HepG2 (cell line): ENCODE results near the gene LEPROT. TPM values are rescaled to one million over a fixed set of nuclear protein-coding genes. Genes with fewer than 3 reads are reported as not detected.

Experiments
- ADNP ChIP-seq: sonication (generic); formaldehyde crosslinking; IDR thresholded peaks from 2 replicates; pipeline ENCODE4 v1.4.0; 2020; ENCODE audit warnings: missing genetic modification reagents
- ARID4A ChIP-seq: sonication (generic); formaldehyde crosslinking; IDR thresholded peaks from 2 replicates; pipeline ENCODE4 v1.5.0; 2020; ENCODE audit warnings: mild to moderate bottlenecking, missing genetic modification reagents, borderline replicate concordance
- BRCA1 ChIP-seq: sonication (generic); formaldehyde crosslinking; IDR thresholded peaks from 2 replicates; pipeline ENCODE4 v1.4.0; 2020; ENCODE audit warnings: missing genetic modification reagents
- HES4 ChIP-seq: sonication (generic); formaldehyde crosslinking; IDR thresholded peaks from 2 replicates; pipeline ENCODE4 v1.9.0; 2021; ENCODE audit warnings: mild to moderate bottlenecking, missing genetic modification reagents, borderline replicate concordance
- KDM6A ChIP-seq: IDR thresholded peaks from 2 replicates; pipeline ENCODE4 v1.6.1; 2016; ENCODE audit warnings: low read depth
- MEIS1 ChIP-seq: sonication (generic); formaldehyde crosslinking; IDR thresholded peaks from 2 replicates; pipeline ENCODE4 v1.9.0; 2021; ENCODE audit warnings: mild to moderate bottlenecking, missing genetic modification reagents, moderate library complexity, borderline replicate concordance
- MIER3 ChIP-seq: IDR thresholded peaks from 2 replicates; pipeline ENCODE4 v1.6.1; 2016; ENCODE audit warnings: missing compliant biosample characterization, borderline replicate concordance
- NFE2 ChIP-seq: sonication (generic); formaldehyde crosslinking; IDR thresholded peaks from 2 replicates; pipeline ENCODE4 v1.4.0; 2020; ENCODE audit warnings: missing genetic modification reagents
- PREB ChIP-seq: sonication (generic); formaldehyde crosslinking; IDR thresholded peaks from 2 replicates; pipeline ENCODE4 v1.4.0; 2020; ENCODE audit warnings: missing genetic modification reagents
- RBFOX2 ChIP-seq: fragments of 200-400 bp; formaldehyde crosslinking; IDR thresholded peaks from 2 replicates; pipeline ENCODE4 v1.6.1; 2017; ENCODE audit warnings: low read depth, mild to moderate bottlenecking, low read length
- RORA ChIP-seq: sonication (generic); formaldehyde crosslinking; IDR thresholded peaks from 2 replicates; pipeline ENCODE4 v1.5.0; 2020; ENCODE audit warnings: mild to moderate bottlenecking, missing genetic modification reagents, moderate library complexity
- SIX1 ChIP-seq: sonication (generic); formaldehyde crosslinking; IDR thresholded peaks from 2 replicates; pipeline ENCODE4 v1.4.0; 2020; ENCODE audit warnings: missing genetic modification reagents, borderline replicate concordance
- TERF1 ChIP-seq: sonication (generic); formaldehyde crosslinking; IDR thresholded peaks from 2 replicates; pipeline ENCODE4 v1.8.0; 2022; ENCODE audit warnings: mild to moderate bottlenecking, missing genetic modification reagents, moderate library complexity
- THAP8 ChIP-seq: sonication (generic); formaldehyde crosslinking; IDR thresholded peaks from 2 replicates; pipeline ENCODE4 v1.5.1; 2020; ENCODE audit warnings: missing genetic modification reagents, mild to moderate bottlenecking, borderline replicate concordance
- YEATS2 ChIP-seq: sonication (generic); formaldehyde crosslinking; IDR thresholded peaks from 2 replicates; pipeline ENCODE4 v1.4.0; 2020; ENCODE audit warnings: missing genetic modification reagents, borderline replicate concordance
- ZBTB1 ChIP-seq: sonication (generic); formaldehyde crosslinking; IDR thresholded peaks from 2 replicates; pipeline ENCODE4 v1.4.0; 2020; ENCODE audit warnings: missing genetic modification reagents, borderline replicate concordance
- ZFY ChIP-seq: sonication (generic); formaldehyde crosslinking; IDR thresholded peaks from 2 replicates; pipeline ENCODE4 v1.4.0; 2020; ENCODE audit warnings: missing genetic modification reagents
- ZNF33B ChIP-seq: sonication (generic); formaldehyde crosslinking; IDR thresholded peaks from 2 replicates; pipeline ENCODE4 v1.5.1; 2020; ENCODE audit warnings: mild to moderate bottlenecking, missing genetic modification reagents
- ZNF737 ChIP-seq: sonication (generic); formaldehyde crosslinking; IDR thresholded peaks from 2 replicates; pipeline ENCODE4 v1.5.0; 2020; ENCODE audit warnings: missing genetic modification reagents, mild to moderate bottlenecking, borderline replicate concordance
- ZNF879 ChIP-seq: sonication (generic); formaldehyde crosslinking; IDR thresholded peaks from 2 replicates; pipeline ENCODE4 v1.8.1; 2023; ENCODE audit warnings: missing genetic modification reagents
- ZSCAN12 ChIP-seq: sonication (generic); formaldehyde crosslinking; IDR thresholded peaks from 2 replicates; pipeline ENCODE4 v1.9.0; 2021; ENCODE audit warnings: mild to moderate bottlenecking, missing genetic modification reagents
- ZSCAN25 ChIP-seq: sonication (generic); formaldehyde crosslinking; IDR thresholded peaks from 2 replicates; pipeline ENCODE4 v1.8.0; 2022; ENCODE audit warnings: mild to moderate bottlenecking, missing genetic modification reagents
- polyA plus RNA-seq, 8 experiments: library from polyadenylated mRNA; depleted of rRNA in 3 of 8; stranded (reverse) in 7 of 8; unstranded in 1 of 8; fragments of >200 nt; fragmentation: Illumina TruSeq in 4 of 8; extraction: Trizol in 4 of 8; gene quantifications; 2 replicates each; pipeline versions ENCODE4 v1.2.1 to v1.2.3, GENCODE V29; 2011 to 2016; ENCODE audit warnings: low read depth in 4 of 8, missing spikeins in 1 of 8, mixed read lengths in 1 of 8; ENCODE audit not compliant: insufficient read depth in 1 of 8
- total RNA-seq, 5 experiments: library from RNA; depleted of rRNA; stranded (reverse); fragments of >200 nt; fragmentation: Illumina TruSeq; extraction: Trizol; gene quantifications; 2 replicates each; pipeline ENCODE4 v1.2.3, GENCODE V29; 2016; ENCODE audit warnings: low read depth in 1 of 5

Gene LEPROT
- total and polyA plus RNA-seq, 2 of the 13 experiments (the other 11 are each of a cell fraction or from before 2014, with no cell fraction given) = 36.8 to 51.4 TPM

GRCh38 chr1:65419681-65420589, 533 bp upstream of the LEPROT start (continued):
- TF ChIP-seq PREB (no peak), ZNF33B (CRISPR knock-in tag) (0 out of 2 replicates have a peak, but pooled peaks have one; percentile 33), ARID4A (CRISPR knock-in tag) (no peak), YEATS2 (no peak), ZNF737 (CRISPR knock-in tag) (no peak), BRCA1 (CRISPR knock-in tag) (no peak), NFE2 (no peak), KDM6A (CRISPR knock-in tag) (no peak), RORA (CRISPR knock-in tag) (no peak), ZBTB1 (CRISPR knock-in tag) (no peak), ZNF879 (no peak), THAP8 (no peak), ZSCAN12 (CRISPR knock-in tag) (no peak), MEIS1 (CRISPR knock-in tag) (0 out of 2 replicates have a peak, but pooled peaks have one; percentile 30), HES4 (CRISPR knock-in tag) (no peak), ZFY (CRISPR knock-in tag) (peak; percentile 42), SIX1 (CRISPR knock-in tag) (no peak), RBFOX2 (no peak), ADNP (CRISPR knock-in tag) (no peak), ZSCAN25 (CRISPR knock-in tag) (peak; percentile 41; the same call in 1 of the 2 replicates), TERF1 (CRISPR knock-in tag) (no peak), MIER3 (no peak)
